WERI-Rb-1 (cell line): ENCODE results near the gene PEX26.
"Not testable (repeated sequence)": the region's sequence is repeated elsewhere in the genome, so short reads cannot be mapped to it uniquely, and the experiment has no call there.

Source experiments
- DNase-seq: peaks from one replicate; pipeline ENCODE4 v3.0.0-alpha.2; 2020
- H3K27ac ChIP-seq: fragments of 250-450 bp; sonication (Bioruptor Pico); 2 replicates; pipeline ENCODE4 v1.5.1; 2020; ENCODE audit warnings: mild to moderate bottlenecking, moderate library complexity
- H3K27me3 ChIP-seq: fragments of 250-450 bp; sonication (Bioruptor Pico); 2 replicates; pipeline ENCODE4 v1.5.1; 2021; ENCODE audit warnings: mild to moderate bottlenecking, low read depth, moderate library complexity; ENCODE audit not compliant: insufficient read depth, severe bottlenecking
- H3K36me3 ChIP-seq: fragments of 250-450 bp; sonication (Bioruptor Pico); 2 replicates; pipeline ENCODE4 v1.5.1; 2020; ENCODE audit warnings: mild to moderate bottlenecking, moderate library complexity
- H3K4me3 ChIP-seq: 2 replicates; pipeline ENCODE4 v1.5.1; 2011; ENCODE audit warnings: low read depth, mild to moderate bottlenecking, control low read depth, low read length
- H3K9me3 ChIP-seq: fragments of 250-450 bp; sonication (Bioruptor Pico); 2 replicates; pipeline ENCODE4 v1.5.1; 2021; ENCODE audit warnings: mild to moderate bottlenecking, moderate library complexity; ENCODE audit not compliant: severe bottlenecking
- TF ChIP-seq, protein P1 (sequence below): IDR thresholded peaks from 2 replicates; pipeline ENCODE4 v1.5.1; 2011; ENCODE audit warnings: low read depth, mild to moderate bottlenecking, control low read depth, inconsistent platforms, low read length

PEX26 gene

GRCh38 chr22:18033204-18033998 lies 44.4 kb upstream of the PEX26 start:
- TF ChIP-seq, protein P1, sequence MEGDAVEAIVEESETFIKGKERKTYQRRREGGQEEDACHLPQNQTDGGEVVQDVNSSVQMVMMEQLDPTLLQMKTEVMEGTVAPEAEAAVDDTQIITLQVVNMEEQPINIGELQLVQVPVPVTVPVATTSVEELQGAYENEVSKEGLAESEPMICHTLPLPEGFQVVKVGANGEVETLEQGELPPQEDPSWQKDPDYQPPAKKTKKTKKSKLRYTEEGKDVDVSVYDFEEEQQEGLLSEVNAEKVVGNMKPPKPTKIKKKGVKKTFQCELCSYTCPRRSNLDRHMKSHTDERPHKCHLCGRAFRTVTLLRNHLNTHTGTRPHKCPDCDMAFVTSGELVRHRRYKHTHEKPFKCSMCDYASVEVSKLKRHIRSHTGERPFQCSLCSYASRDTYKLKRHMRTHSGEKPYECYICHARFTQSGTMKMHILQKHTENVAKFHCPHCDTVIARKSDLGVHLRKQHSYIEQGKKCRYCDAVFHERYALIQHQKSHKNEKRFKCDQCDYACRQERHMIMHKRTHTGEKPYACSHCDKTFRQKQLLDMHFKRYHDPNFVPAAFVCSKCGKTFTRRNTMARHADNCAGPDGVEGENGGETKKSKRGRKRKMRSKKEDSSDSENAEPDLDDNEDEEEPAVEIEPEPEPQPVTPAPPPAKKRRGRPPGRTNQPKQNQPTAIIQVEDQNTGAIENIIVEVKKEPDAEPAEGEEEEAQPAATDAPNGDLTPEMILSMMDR = no peak
- Histone ChIP-seq H3K27ac (no peak overlapping the region), H3K36me3 (no peaks in the 10 kb centered on the region), H3K9me3 (no peaks in the 10 kb centered on the region), H3K4me3 (no peak overlapping the region), H3K27me3 (no peaks in the 10 kb centered on the region)
- no peak for DNase-seq

GRCh38 chr22:18034076-18034475 lies 43.7 kb upstream of the PEX26 start:
- H3K27ac ChIP-seq = no peak overlapping the region
- H3K27me3 ChIP-seq = no peaks in the 10 kb centered on the region
- no peaks in the 10 kb centered on the region for H3K9me3 ChIP-seq
- TF ChIP-seq, protein P1 = no peak
- no peak for DNase-seq
- H3K4me3 ChIP-seq = no peak overlapping the region
- no peaks in the 10 kb centered on the region for H3K36me3 ChIP-seq

DNA sequence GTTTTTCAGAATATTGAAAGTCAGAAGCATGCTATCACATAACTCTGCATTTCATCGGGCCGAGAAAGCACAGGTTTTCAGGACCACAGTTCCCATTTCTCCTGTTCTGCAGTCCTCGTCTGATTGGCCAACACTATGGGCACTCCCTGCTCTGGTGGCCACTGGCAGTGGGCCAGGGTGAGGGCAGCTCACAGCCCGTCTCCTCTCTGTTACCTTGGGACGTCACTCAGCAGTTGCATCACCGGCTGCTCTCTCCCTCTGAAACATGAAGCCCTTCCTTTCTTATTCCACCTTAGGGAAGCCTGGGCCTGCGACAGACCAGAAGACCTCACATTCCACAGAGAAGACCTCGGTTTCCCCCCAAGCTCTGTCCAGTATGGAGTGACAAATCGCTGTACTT lies 42.0 kb upstream of the PEX26 start:
- H3K27me3 ChIP-seq = no peaks in the 10 kb centered on the region
- no peak for DNase-seq
- no peak overlapping the region for H3K4me3 ChIP-seq
- no peaks in the 10 kb centered on the region for H3K36me3 ChIP-seq
- TF ChIP-seq, protein P1 = no peak
- no peak overlapping the region for H3K27ac ChIP-seq
- no peaks in the 10 kb centered on the region for H3K9me3 ChIP-seq

DNA sequence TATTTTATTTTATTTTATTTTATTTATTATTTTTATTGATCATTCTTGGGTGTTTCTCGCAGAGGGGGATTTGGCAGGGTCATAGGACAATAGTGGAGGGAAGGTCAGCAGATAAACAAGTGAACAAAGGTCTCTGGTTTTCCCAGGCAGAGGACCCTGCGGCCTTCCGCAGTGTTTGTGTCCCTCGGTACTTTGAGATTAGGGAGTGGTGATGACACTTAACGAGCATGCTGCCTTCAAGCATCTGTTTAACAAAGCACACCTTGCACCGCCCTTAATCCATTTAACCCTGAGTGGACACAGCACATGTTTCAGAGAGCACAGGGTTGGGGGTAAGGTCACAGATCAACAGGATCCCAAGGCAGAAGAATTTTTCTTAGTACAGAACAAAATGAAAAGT lies 36.9 kb upstream of the PEX26 start:
- not testable (repeated sequence) for H3K27me3 ChIP-seq, H3K27ac ChIP-seq, H3K9me3 ChIP-seq, H3K36me3 ChIP-seq, DNase-seq, H3K4me3 ChIP-seq

- DNase-seq = no peak
- H3K36me3 ChIP-seq = no peaks in the 10 kb centered on the region
- no peak overlapping the region for H3K27ac ChIP-seq
- H3K27me3 ChIP-seq = no peaks in the 10 kb centered on the region
- H3K4me3 ChIP-seq = no peak overlapping the region
- TF ChIP-seq, protein P1 = no peak
- H3K9me3 ChIP-seq = no peaks in the 10 kb centered on the region
Measured at GRCh38 chr22:18042685-18043084, 35.1 kb upstream of the PEX26 start.

DNA sequence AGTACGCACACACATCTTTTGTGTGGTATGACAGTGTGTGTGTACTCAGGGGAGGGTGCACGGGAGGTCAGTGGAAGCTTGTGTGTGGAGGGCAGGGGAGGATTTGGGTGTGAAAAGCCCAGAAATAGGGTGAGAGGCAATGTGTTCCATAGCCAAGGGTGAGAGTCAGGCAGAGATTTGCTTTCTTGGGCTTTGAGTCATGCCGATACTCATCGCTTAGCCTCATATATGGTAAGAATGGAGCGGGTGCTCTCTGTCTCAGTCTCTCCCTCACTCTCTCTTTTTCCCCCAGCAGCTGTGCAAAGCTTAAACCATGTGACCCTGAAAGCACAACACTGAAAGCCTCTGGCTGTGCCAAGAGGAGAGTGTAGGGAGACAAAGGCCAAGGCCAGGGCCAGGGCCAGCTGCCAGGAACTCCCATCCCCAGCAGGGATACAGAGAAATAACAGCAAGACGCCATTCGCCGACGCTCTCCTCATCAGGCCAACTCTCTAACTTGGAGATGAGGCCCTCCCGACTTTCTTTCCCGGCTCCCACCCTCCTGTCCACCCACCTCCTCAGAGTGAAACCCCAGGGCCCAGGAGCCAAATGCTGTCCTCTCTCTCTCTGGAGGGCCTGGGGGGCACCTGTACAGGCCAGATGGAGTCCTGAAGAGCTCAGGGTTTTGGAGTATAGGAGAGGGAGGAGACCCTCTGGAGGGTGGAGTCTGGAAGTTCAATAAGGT lies 33.1 kb upstream of the PEX26 start:
- H3K27me3 ChIP-seq = no peaks in the 10 kb centered on the region
- TF ChIP-seq, protein P1 = no peak
- H3K9me3 ChIP-seq = no peaks in the 10 kb centered on the region
- no peak for DNase-seq
- no peaks in the 10 kb centered on the region for H3K36me3 ChIP-seq
- H3K27ac ChIP-seq = no peak overlapping the region
- H3K4me3 ChIP-seq = no peak overlapping the region
